Erythroblast (primary cell): ENCODE measurements around the gene PLEKHG5.

Source experiments
- GATA1 ChIP-seq: IDR thresholded peaks from 2 replicates; pipeline ENCODE4 v1.6.1; 2011; ENCODE audit warnings: low read depth, mild to moderate bottlenecking, control low read depth, low read length, moderate library complexity
- POLR2A ChIP-seq: IDR thresholded peaks from 2 replicates; pipeline ENCODE4 v1.6.1; 2011; ENCODE audit warnings: mild to moderate bottlenecking, low read length

- TF ChIP-seq POLR2A (no peak), GATA1 (no peak)
Observed at GRCh38 chr1:6434186-6434585, 57.3 kb downstream of the PLEKHG5 start.
